Activated CD4-positive, CD25-positive, alpha-beta regulatory T cell (primary cell): ENCODE data around the gene CEP44.
"Not testable (repeated sequence)": the region's sequence is repeated elsewhere in the genome, so short reads cannot be mapped to it uniquely, and the experiment has no call there.

Source experiments
- DNase-seq, 4 experiments: peaks; one replicate each; lab custom pipeline; 2025; lab: John Stamatoyannopoulos, UW

Gene CEP44, protein sequence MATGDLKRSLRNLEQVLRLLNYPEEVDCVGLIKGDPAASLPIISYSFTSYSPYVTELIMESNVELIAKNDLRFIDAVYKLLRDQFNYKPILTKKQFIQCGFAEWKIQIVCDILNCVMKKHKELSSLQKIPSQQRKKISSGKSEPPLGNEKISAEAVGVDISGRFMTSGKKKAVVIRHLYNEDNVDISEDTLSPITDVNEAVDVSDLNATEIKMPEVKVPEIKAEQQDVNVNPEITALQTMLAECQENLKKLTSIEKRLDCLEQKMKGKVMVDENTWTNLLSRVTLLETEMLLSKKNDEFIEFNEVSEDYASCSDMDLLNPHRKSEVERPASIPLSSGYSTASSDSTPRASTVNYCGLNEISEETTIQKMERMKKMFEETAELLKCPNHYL

DNA sequence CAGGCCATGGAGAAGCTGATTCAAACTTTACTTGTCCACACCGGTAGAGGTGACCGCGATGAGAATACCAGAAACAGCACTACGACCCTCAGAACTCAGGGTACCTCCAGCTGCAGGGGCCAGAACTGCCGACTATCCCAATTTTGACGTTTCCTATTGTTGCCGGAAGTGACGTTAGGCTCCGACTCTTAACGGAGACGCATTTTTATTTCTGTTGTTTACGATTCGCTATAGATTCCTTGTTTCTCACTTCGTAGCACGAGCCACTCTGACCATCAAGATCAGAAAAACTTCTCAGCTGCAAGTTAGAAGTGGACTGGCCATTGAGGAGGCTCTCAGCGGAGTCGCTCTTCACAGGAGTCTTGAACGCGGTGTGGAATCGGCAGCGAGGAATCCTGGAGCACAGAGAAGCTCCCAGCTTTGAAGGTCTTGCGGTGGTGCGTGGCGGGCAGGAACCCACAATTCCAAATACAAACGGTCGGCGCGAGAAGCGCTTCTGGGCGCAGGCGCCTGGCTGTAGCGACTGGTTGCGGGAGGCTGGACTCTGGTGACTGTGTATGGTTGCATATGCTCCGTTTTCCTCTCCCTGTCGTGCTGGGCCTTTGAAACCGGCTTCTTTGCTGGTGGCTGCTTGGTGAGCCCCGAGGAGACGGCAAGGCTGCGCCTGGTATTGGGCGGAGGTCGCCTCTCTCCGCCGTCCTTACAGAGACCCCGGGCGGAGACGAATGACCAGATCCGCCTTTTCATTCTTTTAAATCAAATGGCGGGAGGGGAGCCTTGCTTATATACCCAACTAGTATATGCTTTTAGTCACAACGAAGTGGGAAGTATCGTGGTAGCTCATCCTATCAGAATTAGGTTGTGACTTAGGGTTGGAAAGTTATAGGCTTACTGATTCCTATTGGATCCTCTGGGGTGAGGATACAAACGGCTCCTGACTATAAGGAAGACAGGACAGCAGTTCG is at the start of gene CEP44, which contains the start of gene FBXO8:
CEP44 (plus strand) TSS at position 405 of the 965 bp plus-strand sequence. CDS start 15,211 bp downstream, outside the sequence.
FBXO8 (minus strand) TSS at position 161 of the 965 bp plus-strand sequence. CDS start 20,575 bp downstream, outside the sequence.
- DNase-seq = peak; percentile 27 to 41 (median 34)

DNA sequence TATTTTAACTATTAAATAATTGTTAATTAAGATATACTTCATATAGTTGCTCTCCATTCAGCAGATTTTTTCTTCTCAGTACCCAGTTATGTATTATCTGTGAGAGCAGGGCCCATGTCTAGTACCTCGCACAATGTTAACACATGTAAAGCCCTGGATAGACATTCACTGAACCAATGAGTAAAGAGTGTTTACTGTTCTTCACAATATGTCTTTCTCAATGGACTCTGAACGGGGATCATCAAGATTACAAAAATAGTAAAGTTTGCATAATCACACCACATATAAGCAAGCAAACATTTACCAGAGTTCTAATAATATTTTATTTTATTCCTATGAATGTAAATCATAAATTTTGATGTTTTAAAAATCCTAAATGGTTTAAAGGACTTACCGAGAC is 47.4 kb upstream of the CEP44 start:
- no peak for DNase-seq

DNA sequence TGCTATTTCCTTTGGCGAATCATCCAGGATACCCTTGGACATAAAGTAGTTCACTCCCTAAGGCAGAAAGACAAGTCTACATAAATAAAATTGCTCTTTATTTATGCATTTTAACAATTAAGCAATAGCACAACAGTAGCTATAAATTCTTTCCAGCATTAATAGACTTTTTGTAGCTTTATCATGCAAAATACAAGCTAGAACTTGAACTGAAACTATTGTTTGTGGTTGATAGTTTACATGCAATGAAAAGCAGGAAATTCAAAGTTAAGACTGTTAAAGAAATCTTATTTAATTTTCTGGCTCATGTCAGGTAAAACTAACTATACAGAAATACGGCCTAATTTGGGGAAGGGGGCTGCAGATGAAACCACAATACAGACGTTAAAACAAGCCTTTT is 42.5 kb upstream of the CEP44 start:
- no peak for DNase-seq

DNA sequence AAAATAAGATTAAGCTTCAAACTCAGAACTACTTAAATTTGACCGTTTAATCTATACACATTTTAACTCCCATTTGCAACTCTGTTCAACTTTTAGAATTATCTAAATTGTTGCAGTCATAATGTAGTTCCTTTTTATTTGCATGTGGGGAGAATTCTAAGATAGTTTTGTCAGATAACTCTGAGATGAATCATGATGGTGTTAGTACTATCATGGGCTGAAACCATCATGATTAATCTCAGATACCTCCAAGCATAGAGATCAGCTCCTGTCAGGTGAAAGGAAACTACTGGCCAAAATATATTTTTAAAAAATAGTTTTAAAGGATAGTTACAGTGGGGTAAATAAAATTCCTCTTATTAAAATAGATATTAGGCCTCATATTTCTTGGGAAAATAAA is 39.3 kb upstream of the CEP44 start:
- no peak for DNase-seq

DNA sequence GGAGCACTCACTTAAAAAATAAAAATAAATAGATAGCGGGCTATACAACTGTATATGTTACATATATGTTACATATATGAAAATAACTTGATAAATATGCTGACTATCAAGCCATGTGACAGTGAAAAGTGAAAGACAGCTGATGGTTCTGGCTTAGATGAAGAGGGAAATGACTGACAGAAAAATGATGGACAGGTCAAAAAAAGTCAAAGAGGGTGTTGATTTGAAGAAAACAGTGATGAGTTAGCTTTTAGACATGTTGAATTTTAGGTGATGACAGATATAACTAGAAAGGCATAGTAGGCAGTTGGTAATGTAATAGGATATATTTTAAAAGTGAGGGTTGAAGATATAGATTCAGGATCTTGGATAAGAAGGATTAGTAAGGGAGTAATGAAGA is 38.0 kb upstream of the CEP44 start:
- DNase-seq = no peak

DNA sequence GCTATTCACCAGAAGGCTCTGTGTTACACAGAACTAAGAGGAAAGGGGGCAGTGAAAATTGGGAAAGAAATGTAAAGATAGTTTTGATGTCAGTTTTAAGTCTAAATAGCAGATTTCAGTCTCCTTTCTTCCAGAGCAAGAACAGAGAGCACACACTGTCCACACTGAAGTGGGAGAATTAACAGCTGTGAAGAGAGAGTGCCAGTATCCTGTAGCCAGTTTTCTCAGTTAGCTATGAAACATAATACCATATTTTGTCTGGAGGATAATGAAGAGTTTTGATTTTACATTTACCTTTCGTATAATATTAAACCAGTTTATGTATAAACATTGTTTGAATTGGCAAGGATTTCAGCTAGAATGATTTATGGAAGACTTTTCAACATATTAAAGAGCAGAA is 35.3 kb upstream of the CEP44 start:
- DNase-seq = no peak

DNA sequence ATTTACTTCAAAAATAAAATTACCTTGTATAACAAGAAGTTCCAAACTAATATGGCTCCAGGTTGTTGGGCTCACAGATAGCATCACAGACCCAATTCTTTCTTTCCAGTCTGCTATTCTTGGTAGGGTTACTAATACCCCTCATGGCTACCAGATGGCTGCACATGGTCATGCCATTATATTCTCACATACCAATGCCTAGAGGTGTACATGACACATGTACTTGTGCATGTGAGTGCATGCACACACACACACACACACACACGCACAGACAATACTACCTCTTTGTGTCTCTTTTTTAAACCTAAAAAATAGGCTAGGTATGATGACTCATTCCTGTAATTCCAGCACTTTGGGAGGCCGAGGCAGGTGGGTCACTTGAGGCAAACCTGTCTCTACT is 31.3 kb upstream of the CEP44 start:
- DNase-seq = no peak

DNA sequence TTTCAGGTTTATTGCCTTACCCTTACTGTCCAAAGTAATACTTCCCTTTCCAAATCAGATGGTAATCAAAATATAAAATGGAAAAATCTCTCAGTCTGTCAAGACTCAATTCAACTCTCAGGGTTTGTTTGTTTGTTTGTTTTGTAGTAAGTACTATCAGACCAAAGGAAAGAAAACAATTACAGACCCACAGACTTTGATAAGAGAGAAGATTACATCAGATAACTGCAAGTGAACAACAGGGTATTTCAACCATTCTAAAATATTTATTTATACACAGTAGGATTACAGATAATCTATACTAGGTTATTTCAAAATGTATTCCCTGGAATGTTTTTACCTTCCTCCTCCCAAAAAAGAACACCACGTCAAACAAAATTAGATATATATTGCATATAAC is 29.1 kb upstream of the CEP44 start:
- DNase-seq = no peak

DNA sequence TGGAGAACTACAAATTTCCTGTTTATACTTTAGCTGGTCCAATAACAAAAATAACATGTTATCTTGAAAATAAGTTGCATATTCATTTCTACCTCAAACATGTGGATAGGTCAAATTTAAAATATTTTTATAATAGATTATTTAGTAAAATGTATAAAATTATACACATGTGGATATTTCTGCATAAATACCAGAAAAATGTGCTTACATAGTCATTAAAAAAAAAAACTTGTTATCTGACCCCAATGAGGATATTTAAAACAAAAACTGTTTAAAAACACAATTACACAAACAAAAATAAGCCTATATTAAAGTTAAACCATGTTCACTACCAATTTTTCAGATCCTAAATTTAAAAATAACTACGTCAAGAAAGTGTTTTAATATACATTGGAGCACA is 28.3 kb upstream of the CEP44 start:
- DNase-seq = no peak

DNA sequence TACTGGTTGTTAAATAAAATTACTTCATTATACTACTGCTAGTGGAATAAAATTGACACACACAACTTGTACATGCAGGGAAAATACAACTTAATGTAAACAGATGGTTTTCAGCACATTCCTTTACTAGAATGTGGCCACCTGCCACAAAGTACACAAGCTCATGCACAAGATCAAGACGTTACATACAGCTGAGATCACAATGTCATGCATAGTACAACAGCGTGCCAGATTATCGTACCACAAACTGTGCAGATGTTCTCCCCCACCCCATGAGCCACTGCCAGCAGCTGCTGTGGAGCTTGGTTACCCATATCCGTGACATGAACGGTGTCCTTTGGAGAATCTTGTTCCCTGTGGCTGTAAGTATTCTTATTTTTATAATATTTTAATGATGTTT is 27.9 kb upstream of the CEP44 start:
- no peak for DNase-seq

DNA sequence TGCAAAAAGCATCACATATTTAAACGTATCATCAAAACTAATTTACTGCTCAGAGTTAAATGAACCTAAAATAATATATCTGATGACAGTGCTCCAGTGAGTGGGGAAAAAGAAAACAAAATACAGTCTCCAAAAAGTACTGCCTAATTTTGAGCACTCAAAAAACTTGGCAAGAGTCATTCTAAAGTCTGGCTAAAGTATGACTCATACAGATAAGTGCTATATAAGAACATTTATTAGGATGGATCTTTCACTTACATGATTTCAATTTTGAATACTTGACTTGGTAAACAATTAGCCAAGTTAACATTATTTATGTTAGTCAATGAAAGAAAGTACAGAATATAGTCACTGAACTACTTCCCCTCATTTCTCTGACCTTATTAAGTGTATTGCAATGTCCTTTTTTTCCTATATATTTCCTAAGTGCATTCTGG is 27.4 kb upstream of the CEP44 start:
- no peak for DNase-seq

DNA sequence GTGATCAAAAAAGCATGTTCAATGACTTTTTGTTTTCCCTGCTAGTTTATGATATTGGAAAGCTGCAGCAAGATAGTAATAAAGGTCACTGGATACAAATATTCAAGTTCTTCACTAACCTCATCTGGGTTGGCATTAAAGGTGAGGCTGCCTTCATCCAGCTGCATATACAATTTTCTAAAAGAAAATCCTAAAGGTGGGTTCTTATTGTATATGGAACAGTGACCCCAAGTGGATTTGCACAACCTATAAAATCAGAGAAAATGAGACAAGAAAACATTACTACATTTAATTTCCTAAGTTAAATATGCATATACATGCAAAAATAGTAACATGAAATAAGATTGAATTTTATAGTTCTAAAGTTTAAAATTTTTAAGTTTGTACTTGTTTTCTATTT is 24.1 kb upstream of the CEP44 start:
- no peak for DNase-seq

DNA sequence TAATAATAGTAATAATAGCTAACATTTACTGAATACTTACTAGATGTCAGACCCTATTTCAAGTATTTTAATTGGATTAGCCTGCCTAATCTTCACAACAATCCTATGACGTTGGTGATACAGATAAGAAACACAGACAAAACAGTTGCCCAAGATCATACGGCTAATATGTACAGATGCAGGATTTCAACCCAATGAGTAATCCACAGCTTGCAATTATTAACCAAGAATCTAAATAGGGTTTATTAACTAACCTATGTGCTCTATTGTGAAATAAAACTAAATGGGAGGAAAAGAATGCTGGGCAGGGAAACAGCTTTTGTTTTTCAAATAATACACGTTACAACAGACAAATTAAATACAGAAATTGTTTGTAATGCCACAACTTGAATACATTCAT is 23.6 kb upstream of the CEP44 start:
- DNase-seq = no peak

DNA sequence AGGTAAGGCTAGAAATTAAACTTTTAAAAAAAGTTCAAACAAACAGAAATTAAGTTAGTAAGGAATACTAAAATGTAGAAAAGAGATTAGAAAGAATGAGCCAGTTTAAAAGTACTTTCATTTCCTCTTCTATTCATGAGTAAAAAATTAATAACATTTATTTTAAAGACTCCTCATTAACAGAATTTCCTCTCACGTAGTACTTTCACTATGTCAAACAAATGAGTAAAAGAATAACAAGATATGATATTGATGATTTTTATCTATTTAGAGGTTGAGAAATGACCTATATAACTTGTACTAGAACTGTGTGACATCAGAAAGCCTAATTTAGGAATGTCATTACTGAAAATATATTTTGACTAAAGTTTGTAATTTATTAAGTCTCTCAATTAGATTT is 22.3 kb upstream of the CEP44 start:
- not testable (repeated sequence) for DNase-seq

DNA sequence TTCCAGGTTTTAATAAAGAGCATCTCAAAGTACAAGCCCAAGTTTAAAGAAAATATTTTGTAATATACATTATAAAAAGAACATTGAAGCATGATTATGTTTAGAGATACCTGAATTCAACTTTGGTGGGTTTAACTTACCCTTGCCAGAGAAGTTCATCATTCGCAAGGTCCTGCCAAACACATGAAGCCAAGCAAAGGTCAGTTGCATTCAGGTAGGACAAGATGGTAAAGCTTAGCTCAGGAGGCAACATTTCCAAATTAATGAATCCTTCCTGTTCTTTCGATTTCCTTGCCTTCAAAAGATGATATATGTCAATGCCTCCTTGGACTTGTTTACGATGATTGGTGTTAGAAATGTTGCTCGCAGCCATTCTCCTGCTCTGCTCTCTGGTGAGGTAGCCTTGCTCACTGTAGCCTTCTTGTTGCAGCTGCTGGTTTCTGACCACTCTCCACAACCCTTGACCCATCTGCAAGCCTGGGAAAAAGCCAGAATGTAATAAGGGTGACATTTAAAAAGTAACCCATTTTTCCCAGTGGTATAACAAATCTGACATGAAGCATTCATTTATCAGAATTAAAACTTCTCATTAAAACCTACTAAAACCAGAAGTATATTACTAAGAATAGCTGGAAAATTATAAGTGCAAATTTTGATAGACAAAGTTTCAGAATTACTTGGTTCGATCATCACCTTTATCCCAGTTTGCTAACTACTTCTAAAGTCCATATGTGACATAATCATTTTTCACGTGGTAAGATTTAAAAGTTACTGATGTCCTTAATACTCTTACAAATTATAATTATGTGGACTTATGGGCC is 20.9 kb upstream of the CEP44 start:
- DNase-seq = no peak

DNA sequence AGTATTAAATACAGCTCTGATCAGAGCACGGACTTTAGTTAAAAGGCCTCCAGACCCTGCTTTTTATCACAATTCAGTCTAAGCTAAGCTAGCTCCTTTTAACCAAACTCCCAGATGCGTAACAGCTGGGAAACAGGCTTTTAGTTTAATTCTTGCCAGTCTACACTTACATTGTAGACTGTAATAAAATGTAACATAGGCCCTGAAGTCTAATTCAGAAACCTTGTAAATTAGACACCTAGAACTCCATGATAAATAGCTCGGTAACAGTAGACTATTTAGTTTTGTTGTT is 20.3 kb upstream of the CEP44 start:
- DNase-seq = no peak

DNA sequence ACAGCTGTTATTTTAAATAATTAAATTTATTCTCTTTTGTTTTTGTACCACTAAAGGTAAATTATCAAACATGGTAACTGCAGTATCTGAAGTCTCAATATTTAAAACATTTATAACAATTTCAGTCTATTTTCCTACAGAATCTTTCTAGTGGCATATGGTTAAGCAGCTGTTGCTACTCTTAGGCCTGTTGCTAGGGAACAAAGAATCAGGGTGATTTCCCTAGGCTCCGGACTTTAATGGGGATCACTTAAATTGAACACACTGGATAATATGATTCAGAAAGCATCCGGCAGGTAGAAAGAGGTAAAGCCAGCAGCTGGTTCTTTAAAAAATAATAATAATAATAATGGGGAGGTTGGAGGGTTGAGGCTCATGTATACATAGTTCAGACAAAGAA is 17.8 kb upstream of the CEP44 start:
- no peak for DNase-seq

DNA sequence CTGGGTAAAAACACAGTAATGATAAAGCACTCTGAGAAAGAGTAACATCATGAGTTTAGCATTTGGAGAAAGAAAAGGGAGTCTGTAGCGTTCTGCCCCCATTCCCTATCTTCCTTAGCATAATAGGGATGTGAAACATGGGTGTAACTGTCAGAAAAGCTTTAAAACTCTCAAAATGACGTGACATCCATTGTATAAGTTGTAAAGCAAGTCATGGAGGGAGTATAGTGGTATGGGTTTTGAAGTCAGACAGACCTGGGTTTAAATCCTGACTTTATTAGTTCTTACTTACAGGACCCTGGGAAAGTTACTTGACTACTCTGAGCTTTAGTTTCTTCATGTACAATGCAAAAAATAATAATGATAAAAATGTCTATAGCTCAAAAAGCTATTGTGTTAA is 17.3 kb upstream of the CEP44 start:
- no peak for DNase-seq

DNA sequence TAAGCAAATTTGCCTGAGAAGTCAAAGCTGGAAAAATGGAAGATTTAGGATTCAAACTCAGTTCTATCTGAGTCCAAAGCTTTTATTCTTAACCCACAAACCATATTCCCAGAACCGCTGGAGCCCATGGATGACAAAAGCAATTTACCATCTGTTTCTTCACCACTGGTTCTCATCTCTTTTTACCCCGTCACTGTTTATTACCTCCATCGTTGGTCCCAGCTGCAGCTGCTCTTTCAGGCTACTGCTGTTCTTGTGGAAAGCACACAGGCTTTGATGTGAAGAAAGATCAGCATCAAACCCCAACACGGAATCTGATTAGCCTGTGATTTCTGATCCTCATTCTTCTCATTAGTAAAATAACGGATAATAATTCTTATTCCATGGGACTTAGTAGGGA is 9.8 kb upstream of the CEP44 start:
- no peak for DNase-seq

DNA sequence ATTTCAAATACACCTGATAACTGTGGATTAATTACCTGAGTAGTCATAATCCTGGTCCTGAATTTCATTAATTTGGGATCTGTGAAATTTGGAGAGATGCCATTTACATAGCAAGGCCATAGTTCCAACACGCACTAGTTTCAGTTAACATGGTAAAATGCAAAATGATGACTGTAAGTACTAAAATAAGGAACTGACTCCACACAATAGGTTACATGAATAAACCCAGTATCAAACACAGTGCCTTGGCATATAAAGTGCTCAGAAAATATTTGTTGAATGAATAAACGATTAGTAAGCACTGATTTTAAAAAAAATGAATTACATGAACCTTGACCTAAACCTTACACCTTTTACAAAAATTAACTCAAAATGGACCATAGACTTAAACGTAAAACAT is 9.3 kb upstream of the CEP44 start:
- DNase-seq = no peak

DNA sequence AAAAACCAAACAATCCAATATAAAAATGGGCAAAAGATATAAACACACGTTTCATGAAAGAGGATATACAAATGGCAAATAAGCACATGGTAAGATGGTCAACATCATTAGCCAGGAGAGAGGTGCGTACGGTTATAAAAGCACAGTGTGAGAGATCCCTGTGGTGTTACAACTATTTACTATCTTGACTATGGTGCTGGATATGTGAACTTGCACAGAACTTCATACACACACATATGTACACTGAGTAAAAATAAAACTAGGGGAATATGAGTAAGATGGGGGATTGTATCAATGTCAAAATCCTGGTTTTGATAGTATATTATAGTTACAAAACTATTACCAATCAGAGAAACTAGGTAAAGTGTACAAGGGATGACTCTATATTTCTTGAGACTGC is 8.6 kb upstream of the CEP44 start:
- DNase-seq = no peak

DNA sequence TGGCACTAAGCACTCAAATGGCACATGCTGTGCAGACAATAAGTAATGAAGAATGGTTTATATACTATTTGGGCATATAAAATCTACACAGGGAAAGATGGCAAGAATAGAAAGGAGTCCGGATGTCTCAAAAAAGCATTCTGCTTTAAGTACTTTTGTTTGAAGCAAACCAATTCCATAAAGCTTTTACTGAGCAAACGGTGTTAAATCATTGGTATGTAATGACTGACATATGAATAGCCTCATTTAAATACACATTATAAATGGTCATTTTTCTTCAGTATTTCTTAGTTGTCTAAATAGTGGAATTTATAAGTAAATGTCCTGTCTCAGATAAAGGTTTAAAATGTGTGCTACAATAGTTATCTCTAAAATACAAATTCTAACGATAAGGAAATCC is 6.3 kb upstream of the CEP44 start:
- no peak for DNase-seq
